K562 (cell line): ENCODE results near the gene PRKG1. TPM values are rescaled to one million over a fixed set of nuclear protein-coding genes. Genes with fewer than 3 reads are reported as not detected.

Source experiments
- ATAC-seq: fragments of 200-7000 bp; cut with Tn5 transposase; 3 replicates; pipeline ENCODE4 v1.9.1; 2020; ENCODE audit warnings: moderate library complexity
- BruUV-seq: library from RNA; stranded (reverse); fragments of 400-500 nt; replicated peaks from 2 replicates; lab custom pipeline; 2021; lab: Mats Ljungman, UMichigan
- CTCF ChIA-PET: fragments of 300-600 bp; formaldehyde crosslinking; extraction: SDS; loops from one replicate; lab custom pipeline; 2021; ENCODE audit warnings: low intra/inter-chr PET ratio; lab: Yijun Ruan, JAX
- POLR2A ChIA-PET: fragments of 300-600, 350-650 bp; sonication (Branson Sonifier 250); formaldehyde crosslinking; extraction: SDS; loops from one replicate; lab custom pipeline; 2021; ENCODE audit warnings: antibody characterized with exemption, inconsistent platforms; lab: Yijun Ruan, JAX
- DNase-seq, 4 experiments: peaks; one replicate each; pipeline versions ENCODE4 v3.0.0 to v3.0.0-alpha.2; 2011 to 2018; ENCODE audit warnings: low spot score in 3 of 4, mixed read lengths in 3 of 4; ENCODE audit errors: extremely low read depth in 1 of 4
- FAIRE-seq: peaks from 2 replicates; lab custom pipeline; 2011; peaks lifted over from hg19 to GRCh38; lab: Jason Lieb, UNC
- H2AFZ ChIP-seq: 2 replicates; pipeline ENCODE4 v1.6.0; 2011; ENCODE audit warnings: low read depth, low read length, control low read depth, inconsistent platforms
- H3K27ac ChIP-seq: fragments of 200-600 bp; 3 replicates; pipeline ENCODE4 v1.8.0; 2011; ENCODE audit warnings: low read depth, mild to moderate bottlenecking, control low read depth, inconsistent platforms, low read length, moderate library complexity, mixed read lengths; ENCODE audit errors: extremely low read depth
- H3K27me3 ChIP-seq, 2 experiments: fragments of 300-600 bp in 1 of 2; 2 replicates in 1 of 2; 3 replicates in 1 of 2; pipeline versions ENCODE4 v1.6.0 to v1.8.0; 2011; ENCODE audit warnings: inconsistent platforms in 2 of 2, low read length in 2 of 2, mild to moderate bottlenecking in 1 of 2, mixed read lengths in 1 of 2, moderate library complexity in 1 of 2; ENCODE audit not compliant: control insufficient read depth in 2 of 2, insufficient read depth in 2 of 2
- H3K36me3 ChIP-seq: fragments of 300-600 bp; 3 replicates; pipeline ENCODE4 v1.8.0; 2011; ENCODE audit warnings: mild to moderate bottlenecking, low read length, inconsistent platforms; ENCODE audit not compliant: control insufficient read depth, insufficient read depth
- H3K4me1 ChIP-seq, 2 experiments: fragments of 200-600 bp in 1 of 2; replicated peaks in 1 of 2; 2 replicates in 1 of 2; 3 replicates in 1 of 2; pipeline versions ENCODE4 v1.5.1 to v1.8.0; 2011; ENCODE audit warnings: inconsistent platforms in 2 of 2, low read length in 2 of 2, mild to moderate bottlenecking in 1 of 2, mixed read lengths in 1 of 2, moderate library complexity in 1 of 2; ENCODE audit not compliant: control insufficient read depth in 2 of 2, insufficient read depth in 2 of 2
- H3K4me2 ChIP-seq: 2 replicates; pipeline ENCODE4 v1.6.1; 2011; ENCODE audit warnings: low read length, control low read depth, inconsistent platforms, mixed read lengths; ENCODE audit not compliant: insufficient read depth
- H3K4me3 ChIP-seq: fragments of 200-600 bp; sonication (generic), shearing (Covaris generic); 2 replicates; pipeline ENCODE4 v1.5.1; 2016; ENCODE audit warnings: control low read depth, inconsistent platforms
- H3K79me2 ChIP-seq: fragments of 200-600 bp; 3 replicates; pipeline ENCODE4 v1.8.0; 2011; ENCODE audit warnings: low read length, inconsistent platforms; ENCODE audit not compliant: control insufficient read depth, insufficient read depth
- H3K9ac ChIP-seq, 2 experiments: 2 replicates each; pipeline versions ENCODE4 v1.6.0 to v1.6.1; 2011; ENCODE audit warnings: low read depth in 2 of 2, low read length in 2 of 2, control low read depth in 1 of 2, inconsistent platforms in 1 of 2, mild to moderate bottlenecking in 1 of 2, mixed read lengths in 1 of 2; ENCODE audit not compliant: insufficient read depth in 1 of 2
- H3K9me1 ChIP-seq: one replicate; pipeline ENCODE4 v1.6.0; 2011; ENCODE audit warnings: inconsistent platforms, mild to moderate bottlenecking, low read length, moderate library complexity; ENCODE audit not compliant: control insufficient read depth, insufficient read depth
- H3K9me3 ChIP-seq: replicated peaks from 2 replicates; pipeline ENCODE4 v1.5.1; 2011; ENCODE audit warnings: low read depth, low read length, inconsistent platforms; ENCODE audit not compliant: control insufficient read depth, insufficient read depth
- H4K20me1 ChIP-seq: replicated peaks from 2 replicates; pipeline ENCODE4 v1.6.1; 2011; ENCODE audit warnings: low read length, inconsistent platforms, mixed read lengths; ENCODE audit not compliant: control insufficient read depth, insufficient read depth
- FOXP1 ChIP-seq: sonication (generic); formaldehyde crosslinking; IDR thresholded peaks from 2 replicates; pipeline ENCODE4 v1.8.0; 2022; ENCODE audit warnings: mild to moderate bottlenecking, missing genetic modification reagents
- MAFK ChIP-seq: IDR thresholded peaks from 2 replicates; pipeline ENCODE4 v1.6.1; 2011; ENCODE audit warnings: low read length, improper control_type of control experiment
- MBD1 ChIP-seq: fragments of 250-450 bp; sonication (Bioruptor Pico); IDR thresholded peaks from 2 replicates; pipeline ENCODE4 v1.8.0; 2022; ENCODE audit warnings: inconsistent platforms
- NCOA4 ChIP-seq: fragments of 450-650 bp; IDR thresholded peaks from 2 replicates; pipeline ENCODE4 v1.6.1; 2018; ENCODE audit warnings: mild to moderate bottlenecking; ENCODE audit not compliant: partially characterized antibody
- RBM17 ChIP-seq: fragments of 200-400 bp; formaldehyde crosslinking; IDR thresholded peaks from 2 replicates; pipeline ENCODE4 v1.6.1; 2017; ENCODE audit warnings: low read depth, mild to moderate bottlenecking, low read length, borderline replicate concordance
- SMAD4 ChIP-seq: fragments of 250-450 bp; sonication (Bioruptor Pico); conservative IDR thresholded peaks from 2 replicates; pipeline ENCODE4 v1.8.0; 2021; ENCODE audit warnings: inconsistent platforms, mild to moderate bottlenecking, moderate library complexity
- ZNF217 ChIP-seq: sonication (generic); formaldehyde crosslinking; IDR thresholded peaks from 2 replicates; pipeline ENCODE4 v1.8.0; 2022; ENCODE audit warnings: mild to moderate bottlenecking, missing genetic modification reagents
- WGBS: fragments of 100-300 bp; shearing (Covaris generic); methylation state at CpG from one replicate; pipeline ENCODE4 v1.1.6; 2016; ENCODE audit warnings: low coverage, mixed read lengths; ENCODE audit not compliant: insufficient coverage; ENCODE audit errors: missing lambda C conversion rate; 5-methylcytosine and 5-hydroxymethylcytosine counted together
- in situ Hi-C: fragments of 300-500 bp; cut with MboI; formaldehyde crosslinking; loops from 4 replicates; pipeline ENCODE4 v1.15.0; 2018; ENCODE audit warnings: inconsistent platforms, mixed read lengths
- intact Hi-C: fragments of 100-400 bp; cut with micrococcal nuclease; formaldehyde crosslinking; loops from 2 replicates; pipeline ENCODE4 v1.14.2; 2022
- polyA plus RNA-seq, 8 experiments: library from polyadenylated mRNA; depleted of rRNA in 4 of 8; stranded (reverse) in 5 of 8; unstranded in 3 of 8; fragments of >200 nt; fragmentation: Nextera tagmentation in 2 of 8; fragmentation: Illumina TruSeq in 1 of 8; extraction: Ambion mirVana in 2 of 8; extraction: Trizol in 1 of 8; gene quantifications; 2 replicates each; pipeline versions ENCODE4 v1.2.1 to v1.2.3, GENCODE V29; 2011 to 2014; ENCODE audit warnings: inconsistent platforms in 1 of 8, missing spikeins in 1 of 8
- total RNA-seq, 7 experiments: library from RNA; depleted of rRNA in 6 of 7; stranded (reverse); fragments of >200 nt in 6 of 7; fragmentation: Illumina TruSeq in 2 of 7; extraction: Trizol in 2 of 7; gene quantifications; 2 replicates each; pipeline versions ENCODE4 v1.2.1 to v1.2.3, GENCODE V29; 2011 to 2021; ENCODE audit warnings: low replicate concordance in 1 of 7
- TF ChIP-seq, protein P1 (sequence below): fragments of 250-450 bp; sonication (Bioruptor Pico); IDR thresholded peaks from 2 replicates; pipeline ENCODE4 v1.4.0; 2020

Gene PRKG1
- total and polyA plus RNA-seq, 9 of the 15 experiments (the other 6 are each of a cell fraction or from before 2014, with no cell fraction given) = 0.22 TPM; not detected in 8

DNA sequence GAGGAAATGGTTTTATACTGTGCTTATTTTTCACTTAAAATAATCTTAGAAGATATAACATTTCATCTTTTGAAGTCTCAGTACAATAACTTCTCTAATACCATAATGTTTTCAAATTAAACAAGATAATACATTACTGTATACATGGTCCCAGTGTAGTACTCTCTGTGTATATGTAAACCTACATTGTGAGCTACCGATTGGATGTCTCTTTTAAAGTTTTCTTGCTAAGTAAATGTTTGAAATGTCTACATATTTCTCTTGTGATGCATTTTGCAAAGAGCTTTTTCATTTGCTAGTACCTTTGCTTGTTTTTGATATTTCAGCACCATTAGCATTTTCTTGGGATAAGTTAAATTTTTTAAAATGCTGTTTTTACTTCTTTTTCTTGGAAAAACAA lies 94.8 kb downstream of the PRKG1 start:
- in situ Hi-C loops = no loop called here

DNA sequence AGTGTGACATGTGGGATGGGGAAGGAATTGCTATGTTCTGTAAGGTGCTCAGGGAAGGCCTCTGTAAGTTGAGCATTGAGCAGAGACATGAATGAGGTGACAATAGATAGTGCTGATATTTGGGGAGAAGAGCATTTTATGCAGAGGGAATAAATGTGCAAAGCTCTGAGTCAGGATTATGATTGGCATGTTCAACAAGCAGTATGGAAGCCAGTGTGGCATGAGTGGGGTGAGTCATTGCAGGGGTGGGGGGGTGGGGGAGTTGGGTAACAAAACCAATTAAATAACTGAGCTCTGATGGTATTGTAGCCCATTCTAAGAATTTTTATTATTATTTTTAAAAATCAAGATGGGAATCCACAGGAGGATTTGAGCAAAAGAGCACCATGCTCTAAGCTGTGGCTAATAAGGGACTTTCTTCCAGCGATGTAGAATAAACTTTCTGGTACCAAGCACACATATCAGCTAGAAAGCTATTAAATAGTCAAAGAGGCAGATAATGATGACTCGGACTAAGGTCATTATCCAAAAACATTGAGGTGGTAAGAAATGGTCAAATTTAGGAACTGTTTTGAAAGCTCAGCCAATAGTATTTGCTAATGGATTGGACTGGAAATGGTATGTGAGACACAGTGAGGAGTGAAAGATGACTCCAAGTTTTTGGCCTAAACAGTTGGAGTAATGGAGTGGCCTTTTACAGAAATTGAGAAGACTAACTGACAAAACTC lies 96.4 kb downstream of the PRKG1 start:
- DNase-seq (no peak), FAIRE-seq (no peak), ATAC-seq (no peak)
- no TSS peak for BruUV-seq
- in situ Hi-C loops (no loop called here), intact Hi-C loops (no loop called here)
- no peak overlapping the region for H3K4me2 ChIP-seq
- H4K20me1 ChIP-seq = no peaks in the 10 kb centered on the region
- no peaks in the 10 kb centered on the region for H3K9me1 ChIP-seq
- H3K9ac ChIP-seq = no peak overlapping the region
- H3K79me2 ChIP-seq = no peaks in the 10 kb centered on the region
- no peak overlapping the region for H3K4me3 ChIP-seq
- 4% methylated on average over 2 of the region's 2 CpGs for whole genome bisulfite sequencing
- no peaks in the 10 kb centered on the region for H3K4me1 ChIP-seq
- no peak overlapping the region for H2AFZ ChIP-seq
- no peak overlapping the region for H3K27ac ChIP-seq
- POLR2A ChIA-PET = no interaction called here
- no peaks in the 10 kb centered on the region; the same call in 1 of the 2 replicates for H3K9me3 ChIP-seq
- H3K36me3 ChIP-seq = no peaks in the 10 kb centered on the region
- CTCF ChIA-PET = no interaction called here
- H3K27me3 ChIP-seq = no peaks in the 10 kb centered on the region
- TF ChIP-seq MBD1 (CRISPR knock-in tag) (no peak), RBM17 (no peak), FOXP1 (CRISPR knock-in tag) (no peak), NCOA4 (no peak), ZNF217 (CRISPR knock-in tag) (no peak), SMAD4 (no peak)
- TF ChIP-seq, protein P1, sequence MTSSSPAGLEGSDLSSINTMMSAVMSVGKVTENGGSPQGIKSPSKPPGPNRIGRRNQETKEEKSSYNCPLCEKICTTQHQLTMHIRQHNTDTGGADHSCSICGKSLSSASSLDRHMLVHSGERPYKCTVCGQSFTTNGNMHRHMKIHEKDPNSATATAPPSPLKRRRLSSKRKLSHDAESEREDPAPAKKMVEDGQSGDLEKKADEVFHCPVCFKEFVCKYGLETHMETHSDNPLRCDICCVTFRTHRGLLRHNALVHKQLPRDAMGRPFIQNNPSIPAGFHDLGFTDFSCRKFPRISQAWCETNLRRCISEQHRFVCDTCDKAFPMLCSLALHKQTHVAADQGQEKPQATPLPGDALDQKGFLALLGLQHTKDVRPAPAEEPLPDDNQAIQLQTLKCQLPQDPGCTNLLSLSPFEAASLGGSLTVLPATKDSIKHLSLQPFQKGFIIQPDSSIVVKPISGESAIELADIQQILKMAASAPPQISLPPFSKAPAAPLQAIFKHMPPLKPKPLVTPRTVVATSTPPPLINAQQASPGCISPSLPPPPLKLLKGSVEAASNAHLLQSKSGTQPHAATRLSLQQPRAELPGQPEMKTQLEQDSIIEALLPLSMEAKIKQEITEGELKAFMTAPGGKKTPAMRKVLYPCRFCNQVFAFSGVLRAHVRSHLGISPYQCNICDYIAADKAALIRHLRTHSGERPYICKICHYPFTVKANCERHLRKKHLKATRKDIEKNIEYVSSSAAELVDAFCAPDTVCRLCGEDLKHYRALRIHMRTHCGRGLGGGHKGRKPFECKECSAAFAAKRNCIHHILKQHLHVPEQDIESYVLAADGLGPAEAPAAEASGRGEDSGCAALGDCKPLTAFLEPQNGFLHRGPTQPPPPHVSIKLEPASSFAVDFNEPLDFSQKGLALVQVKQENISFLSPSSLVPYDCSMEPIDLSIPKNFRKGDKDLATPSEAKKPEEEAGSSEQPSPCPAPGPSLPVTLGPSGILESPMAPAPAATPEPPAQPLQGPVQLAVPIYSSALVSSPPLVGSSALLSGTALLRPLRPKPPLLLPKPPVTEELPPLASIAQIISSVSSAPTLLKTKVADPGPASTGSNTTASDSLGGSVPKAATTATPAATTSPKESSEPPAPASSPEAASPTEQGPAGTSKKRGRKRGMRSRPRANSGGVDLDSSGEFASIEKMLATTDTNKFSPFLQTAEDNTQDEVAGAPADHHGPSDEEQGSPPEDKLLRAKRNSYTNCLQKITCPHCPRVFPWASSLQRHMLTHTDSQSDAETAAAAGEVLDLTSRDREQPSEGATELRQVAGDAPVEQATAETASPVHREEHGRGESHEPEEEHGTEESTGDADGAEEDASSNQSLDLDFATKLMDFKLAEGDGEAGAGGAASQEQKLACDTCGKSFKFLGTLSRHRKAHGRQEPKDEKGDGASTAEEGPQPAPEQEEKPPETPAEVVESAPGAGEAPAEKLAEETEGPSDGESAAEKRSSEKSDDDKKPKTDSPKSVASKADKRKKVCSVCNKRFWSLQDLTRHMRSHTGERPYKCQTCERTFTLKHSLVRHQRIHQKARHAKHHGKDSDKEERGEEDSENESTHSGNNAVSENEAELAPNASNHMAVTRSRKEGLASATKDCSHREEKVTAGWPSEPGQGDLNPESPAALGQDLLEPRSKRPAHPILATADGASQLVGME (CRISPR knock-in tag) = no peak

More for the DNA sequence above, 94.8 kb downstream of the PRKG1 start:
- H3K36me3 ChIP-seq = no peaks in the 10 kb centered on the region
- no peak for TF ChIP-seq MAFK
- no peak overlapping the region for H3K4me2 ChIP-seq
- no peak overlapping the region for H3K4me3 ChIP-seq
- H3K9me1 ChIP-seq = no peaks in the 10 kb centered on the region
- H3K27me3 ChIP-seq = no peaks in the 10 kb centered on the region
- H3K27ac ChIP-seq = no peak overlapping the region
- POLR2A ChIA-PET = no interaction called here
- BruUV-seq = no TSS peak
- no peaks in the 10 kb centered on the region for H3K4me1 ChIP-seq
- H3K79me2 ChIP-seq = no peaks in the 10 kb centered on the region
- H2AFZ ChIP-seq = no peak overlapping the region
- H3K9me3 ChIP-seq = no peaks in the 10 kb centered on the region; the same call in 1 of the 2 replicates
- H4K20me1 ChIP-seq = no peaks in the 10 kb centered on the region
- ATAC-seq = no peak
- no peak for FAIRE-seq
- CTCF ChIA-PET = no interaction called here
- DNase-seq = no peak
- no peak overlapping the region for H3K9ac ChIP-seq
- WGBS = 0% methylated on average over 1 of the region's 1 CpG
- intact Hi-C loops = no loop called here
